ENCODE measurements around the gene GRID2. TPM values are rescaled to one million over a fixed set of nuclear protein-coding genes. Genes with fewer than 3 reads are reported as not detected.

The GRID2 gene
- total and polyA plus RNA-seq, 11 donors = 0.29 to 0.38 (median 0.33) TPM; not detected in 8

DNA sequence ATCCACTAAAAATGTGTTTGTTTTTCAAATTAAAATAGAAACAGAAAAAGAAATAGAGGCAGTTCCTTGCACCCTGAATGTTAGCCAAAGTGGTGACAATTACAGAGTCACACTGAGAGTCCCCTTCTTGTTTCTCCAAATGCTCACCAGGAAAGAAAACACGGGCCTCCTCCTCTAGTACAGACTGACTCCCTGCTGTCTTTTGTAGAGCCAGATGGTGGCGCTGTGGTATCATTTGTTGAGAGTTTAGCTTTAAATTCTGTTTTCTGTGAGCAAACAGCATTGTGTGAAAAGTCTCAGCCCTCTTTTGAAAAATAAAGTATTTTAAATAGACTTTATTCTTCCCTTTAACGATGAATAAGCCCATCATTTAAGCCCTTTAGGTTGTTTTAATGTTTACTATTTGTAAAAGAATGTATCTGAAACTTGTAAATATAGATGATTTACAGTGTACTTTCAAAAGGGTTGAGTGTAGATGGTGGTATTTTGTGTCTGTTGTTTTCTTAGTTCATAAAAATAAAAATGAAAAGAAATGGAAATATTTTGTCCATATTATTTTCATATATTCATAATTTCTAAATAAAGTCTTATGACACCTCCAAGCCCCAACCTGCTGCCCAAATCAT lies 1487.9 kb downstream of the GRID2 start:
- peaks cover 0 to 4% (median 0%) of the 10 kb centered on the region in 9 donors for H3K27me3 ChIP-seq
- H3K36me3 ChIP-seq = no peaks in the 10 kb centered on the region
- no peak overlapping the region for H3K4me3 ChIP-seq
- TF ChIP-seq, protein P1, sequence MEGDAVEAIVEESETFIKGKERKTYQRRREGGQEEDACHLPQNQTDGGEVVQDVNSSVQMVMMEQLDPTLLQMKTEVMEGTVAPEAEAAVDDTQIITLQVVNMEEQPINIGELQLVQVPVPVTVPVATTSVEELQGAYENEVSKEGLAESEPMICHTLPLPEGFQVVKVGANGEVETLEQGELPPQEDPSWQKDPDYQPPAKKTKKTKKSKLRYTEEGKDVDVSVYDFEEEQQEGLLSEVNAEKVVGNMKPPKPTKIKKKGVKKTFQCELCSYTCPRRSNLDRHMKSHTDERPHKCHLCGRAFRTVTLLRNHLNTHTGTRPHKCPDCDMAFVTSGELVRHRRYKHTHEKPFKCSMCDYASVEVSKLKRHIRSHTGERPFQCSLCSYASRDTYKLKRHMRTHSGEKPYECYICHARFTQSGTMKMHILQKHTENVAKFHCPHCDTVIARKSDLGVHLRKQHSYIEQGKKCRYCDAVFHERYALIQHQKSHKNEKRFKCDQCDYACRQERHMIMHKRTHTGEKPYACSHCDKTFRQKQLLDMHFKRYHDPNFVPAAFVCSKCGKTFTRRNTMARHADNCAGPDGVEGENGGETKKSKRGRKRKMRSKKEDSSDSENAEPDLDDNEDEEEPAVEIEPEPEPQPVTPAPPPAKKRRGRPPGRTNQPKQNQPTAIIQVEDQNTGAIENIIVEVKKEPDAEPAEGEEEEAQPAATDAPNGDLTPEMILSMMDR (IDR thresholded peaks at IDR 0.05) = peak; percentile 50 to 82 (median 74)
- no peak for TF ChIP-seq POLR2A (IDR thresholded peaks at IDR 0.05)
- peak in 3 of 4 donors; percentile 30 to 68 (median 56) for ATAC-seq
- intact Hi-C loops (cut with DNase I) = loop anchor here (2.0 to 10.0 kb wide), 8 partner anchors 331 to 603 kb away; no protein-coding TSS in a partner anchor
- DNase-seq = peak in 1 of 5 donors; percentile 18
- no peaks in the 10 kb centered on the region for H3K9me3 ChIP-seq
- no peaks in the 10 kb centered on the region for H3K4me1 ChIP-seq
- WGBS, 4 donors = 1 to 2% (median 1%) methylated on average over 3 of the region's 3 CpGs
- no peak overlapping the region for H3K27ac ChIP-seq

DNA sequence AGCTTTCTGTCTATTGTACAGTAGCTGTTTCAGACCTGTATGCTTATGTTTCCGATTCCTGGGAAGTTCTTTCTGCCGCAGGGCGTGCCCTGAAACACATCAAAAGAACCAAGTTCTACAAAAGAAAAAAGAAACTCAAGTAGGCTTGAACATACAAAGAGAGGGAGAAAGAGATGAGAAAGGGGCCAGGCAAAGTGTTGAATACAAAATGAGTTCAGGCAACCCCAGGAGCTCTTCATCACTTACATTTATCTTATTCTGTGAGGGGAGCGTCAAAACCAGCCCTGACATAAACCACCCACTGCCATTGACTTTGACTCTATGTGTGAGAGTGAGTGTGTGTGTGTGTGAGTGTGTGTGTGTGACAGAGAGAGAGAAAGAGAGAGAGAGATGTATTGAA lies 1498.3 kb downstream of the GRID2 start:
- no peaks in the 10 kb centered on the region for H3K36me3 ChIP-seq
- TF ChIP-seq, protein P1 (IDR thresholded peaks at IDR 0.05) = no peak
- no peak for TF ChIP-seq POLR2A (IDR thresholded peaks at IDR 0.05)
- H3K4me3 ChIP-seq = no peak overlapping the region
- H3K27me3 ChIP-seq = peaks cover 0 to 6% (median 0%) of the 10 kb centered on the region in 9 donors
- WGBS, 4 donors = 65 to 78% (median 73%) methylated on average over 4 of the region's 4 CpGs
- DNase-seq = no peak
- no peak for ATAC-seq
- H3K9me3 ChIP-seq = no peaks in the 10 kb centered on the region
- intact Hi-C loops (cut with DNase I) = no loop called here
- H3K27ac ChIP-seq = no peak overlapping the region
- no peaks in the 10 kb centered on the region for H3K4me1 ChIP-seq

DNA sequence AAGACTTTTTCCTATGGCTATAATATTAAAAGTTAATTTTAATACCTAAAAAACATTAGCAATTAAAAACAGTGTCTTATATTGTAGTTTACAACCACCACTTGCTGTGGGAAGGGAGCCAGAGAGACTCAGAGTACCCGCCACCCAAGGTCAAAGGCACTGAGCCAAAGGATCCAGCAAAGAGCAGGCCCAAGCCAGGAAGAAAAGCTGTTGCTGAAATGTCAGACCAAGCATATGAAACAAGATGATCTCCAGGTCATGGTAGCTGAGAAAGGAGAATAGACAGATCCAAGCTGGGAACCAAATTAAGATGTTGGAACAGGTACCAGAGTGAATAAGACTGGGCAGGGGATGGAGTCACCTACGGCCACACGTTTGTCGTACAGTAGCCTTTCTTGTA lies 1506.0 kb downstream of the GRID2 start:
- WGBS, 4 donors = 47 to 56% (median 55%) methylated on average over 4 of the region's 4 CpGs
- peak; percentile 76 to 95 (median 84) for ATAC-seq
- peaks cover 0 to 8% (median 1%) of the 10 kb centered on the region in 12 donors for H3K4me1 ChIP-seq

DNA sequence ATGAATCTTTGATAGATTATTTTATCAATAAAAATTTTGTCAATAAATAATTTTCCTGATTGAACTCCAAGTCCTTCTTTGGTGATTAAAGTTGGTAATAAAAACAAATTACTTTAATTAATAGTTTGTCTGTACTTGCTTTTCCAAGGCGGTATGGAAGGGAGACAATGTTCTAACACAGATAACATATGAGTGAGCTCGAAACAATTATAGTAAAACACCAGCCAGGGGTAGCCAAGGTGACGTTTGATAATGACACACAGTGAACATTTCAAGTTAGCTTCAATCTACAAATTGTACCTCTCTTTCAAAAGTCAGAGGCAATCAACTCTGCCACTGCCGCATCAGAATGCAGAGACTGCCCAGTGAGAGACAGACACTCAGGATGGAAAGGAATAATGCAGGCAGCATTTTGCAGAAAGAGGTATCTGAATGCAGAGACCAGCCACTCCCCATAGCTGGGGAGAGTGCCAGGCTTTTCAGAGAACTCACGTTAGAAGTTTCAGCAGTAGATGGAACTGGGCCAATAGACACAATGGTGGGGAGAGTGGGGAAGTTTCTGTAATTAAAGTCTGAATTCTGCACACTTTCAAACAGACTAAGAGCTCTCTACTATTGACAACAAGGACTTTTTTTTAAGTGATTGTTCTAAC lies 1506.7 kb downstream of the GRID2 start:
- intact Hi-C loops (cut with DNase I) = no loop called here
- 18 to 29% (median 24%) methylated on average over 5 of the region's 5 CpGs for WGBS, 4 donors

More for the DNA sequence above, 1506.0 kb downstream of the GRID2 start:
- Histone ChIP-seq H3K27me3 (no peaks in the 10 kb centered on the region), H3K9me3 (no peaks in the 10 kb centered on the region), H3K27ac (peak overlapping the region in 2 of 12 donors; percentile 40 to 51), H3K4me3 (no peak overlapping the region), H3K36me3 (no peaks in the 10 kb centered on the region)
- intact Hi-C loops (cut with DNase I) = no loop called here
- TF ChIP-seq, protein P1 (IDR thresholded peaks at IDR 0.05) = no peak
- TF ChIP-seq POLR2A (IDR thresholded peaks at IDR 0.05) = no peak
- peak in 4 of 5 donors; percentile 35 to 75 (median 61) for DNase-seq

More for the DNA sequence above, 1506.7 kb downstream of the GRID2 start:
- Histone ChIP-seq H3K27me3 (no peaks in the 10 kb centered on the region), H3K9me3 (no peaks in the 10 kb centered on the region), H3K27ac (peak overlapping the region in 1 of 12 donors; percentile 40), H3K4me3 (no peak overlapping the region), H3K36me3 (no peaks in the 10 kb centered on the region), H3K4me1 (peaks cover 0 to 8% (median 1%) of the 10 kb centered on the region in 12 donors)
- TF ChIP-seq, protein P1 (IDR thresholded peaks at IDR 0.05) = no peak
- no peak for TF ChIP-seq POLR2A (IDR thresholded peaks at IDR 0.05)
- ATAC-seq (peak; percentile 60 to 75 (median 66)), DNase-seq (peak in 2 of 5 donors; percentile 28 to 30)
